ENCODE results near the gene ANKRD24. TPM values are rescaled to one million over a fixed set of nuclear protein-coding genes. Genes with fewer than 3 reads are reported as not detected.
"Not testable (repeated sequence)": the region's sequence is repeated elsewhere in the genome, so short reads cannot be mapped to it uniquely, and the experiment has no call there.

ANKRD24 gene
- total RNA-seq, 1 donor from 2014 or later = 8.2 TPM

DNA sequence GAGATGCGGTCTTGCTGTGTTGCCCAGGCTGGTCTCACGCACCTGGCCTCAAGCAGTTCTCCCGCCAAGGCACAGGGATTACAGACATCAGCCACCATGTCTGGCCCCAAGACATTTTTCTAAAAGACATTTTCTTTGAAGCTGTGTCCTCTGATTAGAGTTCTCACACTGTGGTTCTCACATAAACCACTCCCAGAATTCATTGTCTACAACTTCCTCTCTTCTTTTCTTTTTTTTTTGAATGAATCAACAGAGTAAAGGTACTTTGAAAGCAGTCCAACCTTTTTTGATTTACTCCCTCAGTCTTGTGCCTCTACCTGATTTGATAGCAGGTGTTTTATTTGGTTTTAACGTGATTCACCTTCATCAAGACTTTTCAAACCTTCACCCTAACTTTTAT lies 82.3 kb downstream of the ANKRD24 start:
- no peak for DNase-seq (ENCODE audit: low spot score in 2 of 2)
- no peak for FAIRE-seq

DNA sequence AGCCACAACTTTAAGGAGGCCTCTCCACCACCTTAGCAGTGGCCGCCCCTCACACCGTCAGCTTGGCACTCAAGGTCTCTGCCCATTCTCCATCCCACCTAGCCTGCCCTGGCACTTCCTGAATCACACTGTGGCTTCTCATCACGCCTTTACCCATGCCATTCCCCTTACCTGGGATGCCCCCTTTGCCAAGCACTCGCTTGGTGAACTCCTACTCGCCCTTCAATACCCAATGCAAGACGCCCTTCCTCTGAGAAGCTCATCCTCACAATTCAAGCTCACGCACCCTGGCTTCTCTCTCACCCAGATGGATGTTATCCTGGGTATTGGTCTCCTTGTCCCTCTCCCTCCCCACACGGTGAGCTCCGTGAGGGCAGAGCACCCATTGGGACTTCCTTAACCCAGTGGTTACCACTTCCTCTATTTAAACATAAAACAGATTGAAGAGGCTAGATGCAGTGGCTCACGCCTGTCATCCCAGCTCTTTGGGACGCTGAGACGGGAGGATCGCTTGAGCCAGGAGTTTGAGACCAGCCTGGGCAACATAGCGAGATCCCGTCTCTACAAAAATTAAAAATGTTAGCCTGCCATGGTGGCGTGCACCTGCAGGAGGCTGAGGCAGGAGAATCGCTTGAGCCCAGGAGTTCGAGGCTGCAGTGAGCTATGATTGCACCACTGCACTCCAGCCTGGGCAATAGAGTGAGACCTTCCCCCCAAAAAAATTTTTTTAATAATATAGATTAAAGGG lies 83.9 kb downstream of the ANKRD24 start:
- no peak for FAIRE-seq

DNA sequence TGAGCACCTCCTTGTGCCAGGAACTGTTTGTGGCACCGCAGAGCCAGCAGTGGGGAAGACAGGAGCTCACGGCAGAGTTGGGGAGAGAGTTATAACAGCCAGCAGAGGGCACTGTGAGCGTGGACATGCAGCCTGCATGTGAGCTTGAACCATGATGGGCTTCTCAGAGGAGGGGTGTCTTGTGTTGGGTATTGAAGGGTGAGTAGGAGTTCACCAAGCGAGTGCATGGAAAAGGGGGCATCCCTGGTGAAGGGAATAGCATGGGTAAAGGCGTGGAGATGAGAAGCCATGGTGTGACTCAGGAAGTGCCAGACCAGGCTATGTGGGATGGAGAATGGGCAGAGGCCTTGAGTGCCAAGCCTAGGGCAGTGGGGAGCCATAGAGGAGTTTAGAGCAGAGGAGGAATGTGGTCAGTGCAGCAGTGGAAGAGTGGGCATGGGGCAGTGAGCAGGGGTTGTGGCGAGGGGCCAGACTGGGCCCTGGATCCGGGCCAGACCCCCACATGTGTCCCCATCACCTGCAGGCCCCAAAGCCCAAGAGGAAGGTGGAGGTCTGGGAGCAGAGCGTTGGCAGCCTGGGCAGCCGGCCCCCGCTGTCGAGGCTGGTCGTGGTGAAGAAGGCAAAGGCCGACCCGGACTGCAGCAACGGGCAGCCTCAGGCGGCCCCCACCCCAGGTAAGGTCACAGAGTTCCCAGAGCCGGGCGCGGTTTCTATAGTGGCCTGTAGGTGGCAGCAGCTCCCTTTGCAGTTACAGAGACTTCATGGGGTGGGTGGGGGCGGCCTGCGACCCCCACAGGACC lies 84.8 kb downstream of the ANKRD24 start:
- DNase-seq (ENCODE audit: low spot score in 2 of 2) (peak in 1 of 2 donors; percentile 66), FAIRE-seq (no peak)

More for the DNA sequence above, 83.9 kb downstream of the ANKRD24 start:
- no peak for DNase-seq (ENCODE audit: low spot score in 2 of 2)

DNA sequence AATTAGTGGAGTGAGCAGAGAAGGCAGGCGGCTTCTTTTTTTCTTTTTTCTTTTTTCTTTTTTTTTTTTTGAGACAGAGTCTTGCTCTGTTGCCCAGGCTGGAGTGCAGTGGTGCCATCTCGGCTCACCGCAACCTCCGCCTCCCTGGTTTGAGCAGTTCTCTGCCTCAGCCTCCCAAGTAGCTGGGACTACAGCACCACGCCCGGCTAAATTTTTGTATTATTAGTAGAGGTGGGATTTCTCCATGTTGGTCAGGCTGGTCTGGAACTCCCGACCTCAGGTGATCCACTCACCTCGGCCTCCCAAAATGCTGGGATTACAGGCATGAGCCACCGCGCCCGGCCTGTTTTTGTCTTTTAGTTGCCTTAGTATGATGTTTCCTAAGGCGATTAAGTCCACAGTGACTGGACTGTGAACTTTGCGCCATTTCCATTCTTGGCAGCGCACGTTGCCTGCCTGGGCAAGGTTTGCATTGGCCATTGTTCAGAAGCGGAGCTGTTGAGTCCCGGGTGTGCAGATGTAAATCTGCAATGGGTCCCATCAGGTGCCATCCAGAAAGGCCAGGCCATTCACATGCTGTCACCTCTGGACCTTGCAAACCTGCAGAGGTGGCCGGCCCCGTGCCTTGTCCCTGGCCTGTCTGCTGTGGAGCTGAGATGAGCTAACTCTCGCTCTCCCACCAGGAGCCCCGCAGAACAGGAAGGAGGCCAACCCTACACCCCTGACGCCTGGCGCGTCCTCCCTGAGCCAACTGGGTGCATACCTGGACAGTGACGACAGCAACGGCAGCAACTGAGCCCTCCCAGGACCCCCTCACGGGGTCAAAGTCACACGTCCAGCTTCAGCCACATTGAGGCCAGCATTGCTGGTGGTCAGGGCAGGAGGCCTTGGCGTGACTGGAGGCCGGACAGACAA lies 85.7 kb downstream of the ANKRD24 start:
- no peak for FAIRE-seq
- DNase-seq (ENCODE audit: low spot score in 2 of 2) = no peak

DNA sequence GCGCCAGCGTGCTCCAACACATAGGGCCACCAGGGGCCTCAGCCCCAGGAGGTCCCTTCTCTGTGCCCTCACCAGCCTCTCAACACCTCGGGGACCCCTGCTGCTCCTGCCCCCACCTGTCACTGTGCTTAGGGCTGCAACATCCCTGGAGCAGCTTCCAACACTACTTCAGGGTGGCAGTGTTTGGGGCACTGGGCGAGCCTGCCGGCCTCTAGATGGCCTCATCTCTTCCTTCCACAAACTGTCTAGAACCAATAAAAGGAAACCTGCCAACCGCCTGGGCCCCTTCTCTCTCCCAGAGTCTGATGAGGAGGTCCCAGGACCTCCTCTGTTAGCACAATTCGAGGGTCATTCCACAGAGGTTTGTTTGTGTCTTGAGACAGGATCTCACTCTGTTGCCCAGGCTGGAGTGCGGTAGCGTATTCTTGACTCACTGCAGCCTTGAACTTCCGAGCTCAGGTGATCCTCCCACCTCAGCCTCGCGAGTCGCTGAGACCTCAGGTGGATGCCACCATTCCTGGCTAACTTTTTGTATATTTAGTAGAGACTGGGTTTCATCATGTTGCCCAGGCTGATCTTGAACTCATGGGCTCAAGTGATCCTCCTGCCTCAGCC lies 86.4 kb downstream of the ANKRD24 start:
- no peak for FAIRE-seq
- no peak for DNase-seq (ENCODE audit: low spot score in 2 of 2)

DNA sequence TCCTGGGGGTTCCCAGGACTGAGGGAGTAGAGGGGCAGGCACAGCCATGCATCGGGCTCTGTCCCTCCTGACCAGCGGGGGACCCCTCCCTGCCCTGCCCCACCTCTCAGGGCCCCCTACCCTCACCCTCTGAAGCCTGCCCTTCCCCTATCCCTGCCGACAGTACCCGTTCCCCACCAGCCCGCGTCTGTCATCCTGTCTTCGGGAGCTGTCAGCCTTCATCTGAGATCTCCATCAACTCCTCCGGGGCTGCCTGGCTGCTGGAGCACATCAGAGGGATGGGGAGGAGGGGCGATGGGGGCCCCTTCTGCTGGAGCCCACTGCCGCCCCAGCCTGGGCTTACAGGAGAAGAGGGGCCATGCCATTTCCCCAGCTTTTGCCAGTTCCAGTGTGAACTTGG lies 90.4 kb downstream of the ANKRD24 start:
- no peak for DNase-seq (ENCODE audit: low spot score in 2 of 2)

DNA sequence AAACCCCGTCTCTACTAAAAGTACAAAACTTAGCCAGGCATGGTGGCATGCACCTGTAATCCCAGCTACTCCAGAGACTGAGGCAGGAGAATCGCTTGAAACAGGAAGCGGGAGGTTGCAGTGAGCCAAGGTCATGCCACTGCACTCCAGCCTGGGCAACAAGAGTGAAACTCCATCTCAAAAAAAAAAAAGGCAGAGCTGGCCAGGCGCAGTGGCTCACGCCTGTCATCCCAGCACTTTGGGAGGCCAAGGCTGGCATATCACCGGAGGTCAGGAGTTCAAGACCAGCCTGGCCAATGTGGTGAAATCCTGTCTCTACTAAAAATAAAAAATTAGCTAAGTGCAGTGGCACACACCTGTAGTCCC lies 91.8 kb downstream of the ANKRD24 start:
- not testable (repeated sequence) for DNase-seq (ENCODE audit: low spot score in 2 of 2); FAIRE-seq

More for the DNA sequence above, 90.4 kb downstream of the ANKRD24 start:
- no peak for FAIRE-seq

Other genes starting within 250 kb of the ANKRD24 start
- not detected for gene NMRK2, start 249.6 kb upstream of the ANKRD24 start, total RNA-seq
- gene DAPK3, start 211.6 kb upstream of the ANKRD24 start, total RNA-seq = 53.4 TPM
- gene EEF2, start 197.2 kb upstream of the ANKRD24 start, total RNA-seq = 2,434 TPM
- gene PIAS4, start 175.0 kb upstream of the ANKRD24 start, total RNA-seq = 22.0 TPM
- 2.0 TPM for gene ZBTB7A, start 115.8 kb upstream of the ANKRD24 start, total RNA-seq
- 99.1 TPM for gene MAP2K2, start 58.6 kb upstream of the ANKRD24 start, total RNA-seq
- gene CREB3L3, start 29.1 kb upstream of the ANKRD24 start, total RNA-seq = not detected
- gene SIRT6, start 126 bp upstream of the ANKRD24 start, total RNA-seq = 10.2 TPM
- not detected for gene EBI3, start 46.8 kb downstream of the ANKRD24 start, total RNA-seq
- gene YJU2, start 64.4 kb downstream of the ANKRD24 start, total RNA-seq = 17.9 TPM
- gene SHD, start 96.6 kb downstream of the ANKRD24 start, total RNA-seq = 2.0 TPM
- not detected for gene TMIGD2, start 119.7 kb downstream of the ANKRD24 start, total RNA-seq
- gene FSD1, start 121.9 kb downstream of the ANKRD24 start, total RNA-seq = 38.7 TPM
- gene STAP2, start 156.1 kb downstream of the ANKRD24 start, total RNA-seq = 0.82 TPM
- gene MPND, start 160.9 kb downstream of the ANKRD24 start, total RNA-seq = 18.8 TPM
- gene SH3GL1, start 217.9 kb downstream of the ANKRD24 start, total RNA-seq = 17.5 TPM
- gene CHAF1A, start 220.0 kb downstream of the ANKRD24 start, total RNA-seq = 11.8 TPM

Measured in frontal cortex (tissue), 4 donors.